ENCODE measurements around the gene TTLL12. TPM values are rescaled to one million over a fixed set of nuclear protein-coding genes. Genes with fewer than 3 reads are reported as not detected.
A peak's percentile ranks its signal among the peaks of the same experiment; 100 is the strongest.

The TTLL12 gene
- total RNA-seq, 1 experiment from 2014 or later, result 113 TPM

DNA sequence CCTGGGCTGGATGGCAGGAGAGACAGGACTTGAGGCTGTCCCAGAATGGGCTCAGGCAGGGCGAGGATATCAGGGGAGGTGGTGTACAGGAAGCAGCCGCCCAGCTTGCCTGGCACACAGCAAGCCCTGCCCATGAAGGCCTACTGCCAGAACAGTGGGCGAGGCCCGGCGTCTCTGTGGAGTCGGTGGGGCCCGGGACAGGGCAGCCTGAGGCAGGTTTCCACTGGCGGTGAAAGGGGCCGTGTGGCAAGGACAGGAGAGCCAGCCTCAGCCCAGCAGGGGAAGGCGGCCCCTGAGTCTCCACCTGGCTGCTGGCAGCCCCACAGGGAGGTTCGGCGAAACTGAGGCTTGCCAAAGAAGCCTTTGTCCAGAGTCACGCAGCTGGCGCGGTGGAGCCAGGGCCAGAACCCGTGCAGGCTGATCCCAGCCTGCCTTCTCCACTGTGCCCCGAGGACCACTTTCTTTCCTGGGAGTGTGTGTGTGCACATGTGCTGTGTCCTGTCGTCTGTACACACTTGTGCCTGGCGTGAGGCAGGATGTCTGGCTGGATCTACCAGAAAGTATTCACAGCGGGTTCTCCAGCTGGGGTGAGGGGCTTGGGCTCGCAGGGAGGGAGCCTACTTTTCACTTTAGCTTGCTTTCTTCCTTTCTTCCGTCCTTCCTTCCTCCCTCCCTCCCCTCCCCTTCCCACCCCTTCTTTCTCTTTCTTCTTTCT is 34.4 kb downstream of the TTLL12 start:
- H3K4me2 ChIP-seq, result peak overlapping the region; percentile 99
- no peaks in the 10 kb centered on the region for H3K36me3 ChIP-seq (ENCODE audit: low read depth)
- H3K9me3 ChIP-seq (ENCODE audit: insufficient read depth, low read depth), result no peaks in the 10 kb centered on the region
- peak overlapping the region; percentile 88 for H3K4me3 ChIP-seq
- TF ChIP-seq, protein P1, sequence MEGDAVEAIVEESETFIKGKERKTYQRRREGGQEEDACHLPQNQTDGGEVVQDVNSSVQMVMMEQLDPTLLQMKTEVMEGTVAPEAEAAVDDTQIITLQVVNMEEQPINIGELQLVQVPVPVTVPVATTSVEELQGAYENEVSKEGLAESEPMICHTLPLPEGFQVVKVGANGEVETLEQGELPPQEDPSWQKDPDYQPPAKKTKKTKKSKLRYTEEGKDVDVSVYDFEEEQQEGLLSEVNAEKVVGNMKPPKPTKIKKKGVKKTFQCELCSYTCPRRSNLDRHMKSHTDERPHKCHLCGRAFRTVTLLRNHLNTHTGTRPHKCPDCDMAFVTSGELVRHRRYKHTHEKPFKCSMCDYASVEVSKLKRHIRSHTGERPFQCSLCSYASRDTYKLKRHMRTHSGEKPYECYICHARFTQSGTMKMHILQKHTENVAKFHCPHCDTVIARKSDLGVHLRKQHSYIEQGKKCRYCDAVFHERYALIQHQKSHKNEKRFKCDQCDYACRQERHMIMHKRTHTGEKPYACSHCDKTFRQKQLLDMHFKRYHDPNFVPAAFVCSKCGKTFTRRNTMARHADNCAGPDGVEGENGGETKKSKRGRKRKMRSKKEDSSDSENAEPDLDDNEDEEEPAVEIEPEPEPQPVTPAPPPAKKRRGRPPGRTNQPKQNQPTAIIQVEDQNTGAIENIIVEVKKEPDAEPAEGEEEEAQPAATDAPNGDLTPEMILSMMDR (conservative IDR thresholded peaks at IDR 0.05), result no peak
- no peaks in the 10 kb centered on the region for H3K27me3 ChIP-seq (ENCODE audit: insufficient read depth, low read depth)
- BruUV-seq (replicated peaks), result no TSS peak
- peaks cover 14% of the 10 kb centered on the region; the same call in 1 of the 2 replicates for H3F3A ChIP-seq (ENCODE audit: insufficient read depth, low read depth)
- H3K9me2 ChIP-seq (ENCODE audit: insufficient read depth), result no peaks in the 10 kb centered on the region
- peak; percentile 66 to 71 for DNase-seq
- peak overlapping the region; percentile 45 for H3K27ac ChIP-seq
- ChIA-PET POLR2A (ENCODE audit: unreplicated experiment) (interaction anchor here (1.0 kb wide), 1 partner anchor 32 kb away, joined by 3 read pairs; no protein-coding TSS in a partner anchor), CTCF (no interaction called here)
- peaks cover 8% of the 10 kb centered on the region for H4K20me1 ChIP-seq (ENCODE audit: insufficient read depth)
- peaks cover 20% of the 10 kb centered on the region for H3K4me1 ChIP-seq (replicated peaks; ENCODE audit: insufficient read depth)
- intact Hi-C loops (cut with micrococcal nuclease; ENCODE audit: unreplicated experiment), result loop anchor here (5.0 kb wide), 1 partner anchor 35 kb away; the partner anchor contains the start of gene TTLL12
- peaks cover 44% of the 10 kb centered on the region for H3K79me2 ChIP-seq (ENCODE audit: low read depth)
- peak overlapping the region; percentile 93 for H2AFZ ChIP-seq

DNA sequence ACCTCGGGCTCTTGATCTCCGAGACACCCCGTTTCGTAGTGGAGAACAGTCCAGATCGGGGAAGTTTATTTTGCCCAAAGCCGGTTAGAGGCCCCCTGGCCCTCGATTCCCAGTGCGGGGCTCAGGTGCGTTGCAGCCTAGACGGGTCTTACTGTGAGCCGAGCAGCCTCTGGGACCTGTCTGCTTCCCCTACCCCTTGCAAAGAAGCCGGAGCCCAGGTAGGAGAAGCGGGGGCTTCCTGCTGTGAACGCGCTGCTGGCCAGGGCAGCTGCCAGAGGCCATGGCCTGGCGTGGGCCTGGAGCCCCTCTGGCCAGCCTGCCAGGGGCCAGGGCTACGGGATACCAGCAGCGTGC is 35.0 kb downstream of the TTLL12 start:
- Histone ChIP-seq H3K9me2 (ENCODE audit: insufficient read depth) (no peaks in the 10 kb centered on the region), H3K27me3 (ENCODE audit: insufficient read depth, low read depth) (no peaks in the 10 kb centered on the region), H3K4me3 (peak overlapping the region; percentile 88), H3K27ac (peak overlapping the region; percentile 45; the same call in 1 of the 2 replicates), H3K4me1 (replicated peaks; ENCODE audit: insufficient read depth) (peaks cover 20% of the 10 kb centered on the region), H3K79me2 (ENCODE audit: low read depth) (peaks cover 41% of the 10 kb centered on the region), H4K20me1 (ENCODE audit: insufficient read depth) (peaks cover 4% of the 10 kb centered on the region), H3K36me3 (ENCODE audit: low read depth) (no peaks in the 10 kb centered on the region), H3K4me2 (peak overlapping the region; percentile 99), H2AFZ (peak overlapping the region; percentile 93), H3K9me3 (ENCODE audit: insufficient read depth, low read depth) (no peaks in the 10 kb centered on the region), H3F3A (ENCODE audit: insufficient read depth, low read depth) (peaks cover 14% of the 10 kb centered on the region; the same call in 1 of the 2 replicates)
- TF ChIP-seq, protein P1 (conservative IDR thresholded peaks at IDR 0.05), result peak; percentile 28; the same call in 1 of the 2 replicates
- TF ChIP-seq EZH2 (IDR thresholded peaks at IDR 0.05; ENCODE audit: low read depth), result no peak
- DNase-seq, result peak in 1 of 2 experiments; percentile 26
- intact Hi-C loops (cut with micrococcal nuclease; ENCODE audit: unreplicated experiment), result loop anchor here (5.0 kb wide), 1 partner anchor 35 kb away; the partner anchor contains the start of gene TTLL12
- POLR2A ChIA-PET (ENCODE audit: unreplicated experiment), result interaction anchor here (1.0 kb wide), 1 partner anchor 33 kb away, joined by 3 read pairs; no protein-coding TSS in a partner anchor
- no TSS peak for BruUV-seq (replicated peaks)
- CTCF ChIA-PET, result no interaction called here

DNA sequence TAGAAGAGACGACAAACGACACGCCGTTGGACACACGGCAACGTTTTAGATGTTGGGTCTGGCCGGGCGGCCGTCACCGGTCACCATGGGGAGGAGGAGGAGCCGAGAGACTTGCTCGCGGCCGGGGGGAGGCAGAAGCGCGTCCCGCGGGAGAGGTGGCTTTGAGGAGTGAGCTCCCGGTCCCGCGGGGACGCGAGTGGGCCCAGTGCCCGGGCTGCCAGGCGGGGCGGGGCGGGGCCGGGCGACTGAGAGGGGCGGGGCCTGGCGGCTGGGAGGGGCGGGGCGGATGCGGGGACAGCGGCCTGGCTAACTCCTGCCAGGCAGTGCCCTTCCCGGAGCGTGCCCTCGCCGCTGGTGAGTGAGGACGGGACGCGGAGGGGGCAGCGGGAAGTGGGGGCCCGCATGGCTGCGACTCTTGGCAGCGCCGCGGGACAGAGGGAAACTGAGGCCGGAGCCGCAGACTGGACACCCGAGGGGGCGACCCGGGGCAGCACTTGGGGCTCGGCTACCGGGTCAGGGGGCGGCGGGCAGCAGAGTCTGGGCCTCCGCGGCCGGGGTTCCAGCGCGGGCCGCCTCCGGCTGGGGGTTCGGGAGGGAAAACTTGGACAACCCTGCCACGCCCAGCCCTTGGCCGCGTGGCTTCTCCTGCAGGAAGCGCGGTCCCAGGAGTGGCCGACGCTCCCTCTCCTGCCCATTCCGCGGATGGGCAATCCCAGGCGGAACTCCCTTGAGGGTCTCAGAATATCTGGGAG is 35.5 kb downstream of the TTLL12 start, which contains the start of gene TSPO:
TSS of gene TSPO (plus strand) at position 309 of the 752 bp plus-strand sequence. CDS start 7,680 bp downstream, outside the sequence.
- ChIA-PET POLR2A (ENCODE audit: unreplicated experiment) (interaction anchor here (0.5 to 1.0 kb wide), 5 partner anchors 24 to 232 kb away, joined by 3 to 20 read pairs (median 4); no protein-coding TSS in a partner anchor), CTCF (no interaction called here)
- TSS peak; percentile 38 for BruUV-seq (replicated peaks)
- Histone ChIP-seq H3K36me3 (ENCODE audit: low read depth) (no peaks in the 10 kb centered on the region), H3K4me2 (peak within 1 kb of the TSS; percentile 99), H3K4me1 (replicated peaks; ENCODE audit: insufficient read depth) (peaks cover 20% of the 10 kb centered on the region), H3K4me3 (peak within 1 kb of the TSS; percentile 88), H3K27me3 (ENCODE audit: insufficient read depth, low read depth) (no peaks in the 10 kb centered on the region), H3K79me2 (ENCODE audit: low read depth) (peaks cover 41% of the 10 kb centered on the region), H2AFZ (peak within 1 kb of the TSS; percentile 93), H3K9me2 (ENCODE audit: insufficient read depth) (no peaks in the 10 kb centered on the region), H3F3A (ENCODE audit: insufficient read depth, low read depth) (peaks cover 14% of the 10 kb centered on the region; the same call in 1 of the 2 replicates), H4K20me1 (ENCODE audit: insufficient read depth) (peaks cover under 1% of the 10 kb centered on the region; the same call in 1 of the 2 replicates), H3K9me3 (ENCODE audit: insufficient read depth, low read depth) (no peaks in the 10 kb centered on the region), H3K27ac (peak within 1 kb of the TSS; percentile 45; the same call in 1 of the 2 replicates)
- DNase-seq, result peak; percentile 34 to 60
- intact Hi-C loops (cut with micrococcal nuclease; ENCODE audit: unreplicated experiment), result loop anchor here (5.0 kb wide), 1 partner anchor 36 kb away; the partner anchor contains the start of gene TTLL12
- no peak for TF ChIP-seq EZH2 (IDR thresholded peaks at IDR 0.05; ENCODE audit: low read depth)
- TF ChIP-seq, protein P1 (conservative IDR thresholded peaks at IDR 0.05), result no peak
